KMS-11 (cell line): ENCODE results near the gene NOS1.

Source experiments
- H2AFZ ChIP-seq: fragments of 200-600 bp; sonication (generic); 2 replicates; pipeline ENCODE4 v1.6.1; 2016; ENCODE audit warnings: antibody characterized with exemption, mixed run types, low read depth
- H3K27ac ChIP-seq: fragments of 200-600 bp; sonication (generic); 2 replicates; pipeline ENCODE4 v1.6.1; 2016; ENCODE audit warnings: mild to moderate bottlenecking, mixed run types
- H3K27me3 ChIP-seq: fragments of 200-600 bp; sonication (generic); 2 replicates; pipeline ENCODE4 v1.6.1; 2017; ENCODE audit warnings: mild to moderate bottlenecking, low read depth, mixed run types, moderate library complexity; ENCODE audit not compliant: insufficient read depth
- H3K36me3 ChIP-seq: fragments of 200-600 bp; sonication (generic); 2 replicates; pipeline ENCODE4 v1.6.1; 2017; ENCODE audit warnings: mild to moderate bottlenecking, mixed run types; ENCODE audit not compliant: insufficient read depth
- H3K4me1 ChIP-seq: fragments of 200-600 bp; sonication (generic); 2 replicates; pipeline ENCODE4 v1.6.1; 2016; ENCODE audit warnings: mild to moderate bottlenecking, low read depth, mixed run types; ENCODE audit not compliant: poor library complexity, severe bottlenecking
- H3K4me2 ChIP-seq: fragments of 200-600 bp; sonication (generic); 2 replicates; pipeline ENCODE4 v1.7.0; 2016; ENCODE audit warnings: mild to moderate bottlenecking, mixed run types
- H3K4me3 ChIP-seq: fragments of 200-600 bp; sonication (generic); IDR thresholded peaks from 2 replicates; pipeline ENCODE4 v1.6.1; 2017; ENCODE audit warnings: low read depth, low read length, mixed read lengths; ENCODE audit not compliant: insufficient read depth
- H3K79me2 ChIP-seq: fragments of 200-600 bp; sonication (generic); 2 replicates; pipeline ENCODE4 v1.6.1; 2016; ENCODE audit warnings: low read depth, mixed run types; ENCODE audit not compliant: insufficient read depth
- H3K9ac ChIP-seq: fragments of 200-600 bp; sonication (generic); 2 replicates; pipeline ENCODE4 v1.6.1; 2016; ENCODE audit warnings: mild to moderate bottlenecking, mixed run types
- H4K20me1 ChIP-seq: fragments of 200-600 bp; sonication (generic); 2 replicates; pipeline ENCODE4 v1.6.1; 2016; ENCODE audit warnings: mild to moderate bottlenecking, mixed run types; ENCODE audit not compliant: insufficient read depth
- CTCF ChIP-seq: fragments of 200-600 bp; sonication (generic); conservative IDR thresholded peaks from 2 replicates; pipeline ENCODE4 v1.6.1; 2017; ENCODE audit warnings: low read depth, mild to moderate bottlenecking, antibody characterized with exemption, low read length, moderate library complexity, mixed read lengths

The NOS1 gene

GRCh38 chr12:117363953-117364486 lies 2.6 kb upstream of the NOS1 start:
- Histone ChIP-seq H3K4me1 (no peaks in the 10 kb centered on the region), H2AFZ (no peak overlapping the region), H3K27me3 (peaks cover 5% of the 10 kb centered on the region; the same call in 1 of the 2 replicates), H3K4me3 (no peak overlapping the region), H3K9ac (no peak overlapping the region), H3K79me2 (no peaks in the 10 kb centered on the region), H3K36me3 (no peaks in the 10 kb centered on the region), H4K20me1 (no peaks in the 10 kb centered on the region), H3K4me2 (no peak overlapping the region), H3K27ac (no peak overlapping the region)
- no peak for TF ChIP-seq CTCF

- no peak overlapping the region for H3K9ac ChIP-seq
- H3K79me2 ChIP-seq: no peaks in the 10 kb centered on the region
- no peak overlapping the region for H3K4me3 ChIP-seq
- H3K4me1 ChIP-seq: no peaks in the 10 kb centered on the region
- no peak overlapping the region for H2AFZ ChIP-seq
- H4K20me1 ChIP-seq: no peaks in the 10 kb centered on the region
- no peak overlapping the region for H3K4me2 ChIP-seq
- no peaks in the 10 kb centered on the region for H3K36me3 ChIP-seq
- H3K27me3 ChIP-seq: peaks cover 5% of the 10 kb centered on the region; the same call in 1 of the 2 replicates
- no peak overlapping the region for H3K27ac ChIP-seq
- TF ChIP-seq CTCF: no peak
Observed at GRCh38 chr12:117363056-117363662, 1.7 kb upstream of the NOS1 start.

- no peak overlapping the region for H3K4me3 ChIP-seq
- H3K36me3 ChIP-seq: no peaks in the 10 kb centered on the region
- no peak overlapping the region for H3K9ac ChIP-seq
- peaks cover 5% of the 10 kb centered on the region; the same call in 1 of the 2 replicates for H3K27me3 ChIP-seq
- no peaks in the 10 kb centered on the region for H4K20me1 ChIP-seq
- H3K79me2 ChIP-seq: no peaks in the 10 kb centered on the region
- H3K4me1 ChIP-seq: no peaks in the 10 kb centered on the region
- no peak overlapping the region for H3K27ac ChIP-seq
- no peak overlapping the region for H2AFZ ChIP-seq
- no peak for TF ChIP-seq CTCF
- H3K4me2 ChIP-seq: no peak overlapping the region
Observed at GRCh38 chr12:117362391-117362790, 965 bp upstream of the NOS1 start.

- no peaks in the 10 kb centered on the region for H4K20me1 ChIP-seq
- no peak overlapping the region for H3K27ac ChIP-seq
- H3K4me3 ChIP-seq: no peak overlapping the region
- H2AFZ ChIP-seq: no peak overlapping the region
- no peaks in the 10 kb centered on the region for H3K36me3 ChIP-seq
- H3K4me1 ChIP-seq: no peaks in the 10 kb centered on the region
- no peak for TF ChIP-seq CTCF
- H3K9ac ChIP-seq: no peak overlapping the region
- no peak overlapping the region for H3K4me2 ChIP-seq
- peaks cover 5% of the 10 kb centered on the region; the same call in 1 of the 2 replicates for H3K27me3 ChIP-seq
- H3K79me2 ChIP-seq: no peaks in the 10 kb centered on the region
Observed at GRCh38 chr12:117361905-117362304, 479 bp upstream of the NOS1 start.
